ENCODE measurements around the gene HLF. TPM values are rescaled to one million over a fixed set of nuclear protein-coding genes. Genes with fewer than 3 reads are reported as not detected.
"Not testable (repeated sequence)": the region's sequence is repeated elsewhere in the genome, so short reads cannot be mapped to it uniquely, and the experiment has no call there.

HLF gene
- total and polyA plus RNA-seq, 5 donors: 17.0 to 56.6 (median 46.1) TPM

- H3K27ac ChIP-seq (ENCODE audit: low read length): no peak overlapping the region
- H3K27me3 ChIP-seq (ENCODE audit: control insufficient read depth, insufficient read depth): no peaks in the 10 kb centered on the region
- no peak overlapping the region for H3K4me3 ChIP-seq (ENCODE audit: low read length)
- H3K4me1 ChIP-seq (ENCODE audit: control insufficient read depth, insufficient read depth, low read length): no peaks in the 10 kb centered on the region
- no peaks in the 10 kb centered on the region for H3K9me3 ChIP-seq (ENCODE audit: control insufficient read depth, low read length)
- WGBS: 90% methylated on average over 7 of the region's 7 CpGs
- intact Hi-C loops (cut with DNase I): no loop called here
- no peak for ATAC-seq
- DNase-seq: no peak
Measured at GRCh38 chr17:55326030-55326429, 61.3 kb downstream of the HLF start.

GRCh38 chr17:55327225-55328088 is 62.7 kb downstream of the HLF start:
- no peaks in the 10 kb centered on the region for H3K27me3 ChIP-seq (ENCODE audit: control insufficient read depth, insufficient read depth)
- 67% methylated on average over 4 of the region's 4 CpGs for WGBS
- no peak for ATAC-seq
- no peak overlapping the region for H3K27ac ChIP-seq (ENCODE audit: low read length)
- DNase-seq: no peak
- intact Hi-C loops (cut with DNase I): no loop called here
- H3K4me1 ChIP-seq (ENCODE audit: control insufficient read depth, insufficient read depth, low read length): no peaks in the 10 kb centered on the region
- no peak overlapping the region for H3K4me3 ChIP-seq (ENCODE audit: low read length)
- no peaks in the 10 kb centered on the region for H3K9me3 ChIP-seq (ENCODE audit: control insufficient read depth, low read length)

- DNase-seq; intact Hi-C loops (cut with DNase I); H3K27me3 ChIP-seq (ENCODE audit: control insufficient read depth, insufficient read depth); H3K4me3 ChIP-seq (ENCODE audit: low read length); H3K9me3 ChIP-seq (ENCODE audit: control insufficient read depth, low read length); ATAC-seq; H3K27ac ChIP-seq (ENCODE audit: low read length); H3K4me1 ChIP-seq (ENCODE audit: control insufficient read depth, insufficient read depth, low read length): not testable (repeated sequence)
- WGBS: 79% methylated on average over 2 of the region's 2 CpGs
Measured at GRCh38 chr17:55328514-55328913, 63.8 kb downstream of the HLF start.

- WGBS: 91% methylated on average over 8 of the region's 8 CpGs
- H3K9me3 ChIP-seq (ENCODE audit: control insufficient read depth, low read length): no peaks in the 10 kb centered on the region
- no peak overlapping the region for H3K4me3 ChIP-seq (ENCODE audit: low read length)
- intact Hi-C loops (cut with DNase I): no loop called here
- DNase-seq (no peak), ATAC-seq (no peak)
- H3K4me1 ChIP-seq (ENCODE audit: control insufficient read depth, insufficient read depth, low read length): no peaks in the 10 kb centered on the region
- no peak overlapping the region for H3K27ac ChIP-seq (ENCODE audit: low read length)
- no peaks in the 10 kb centered on the region for H3K27me3 ChIP-seq (ENCODE audit: control insufficient read depth, insufficient read depth)
Measured at GRCh38 chr17:55330344-55330933, 65.7 kb downstream of the HLF start.

GRCh38 chr17:55332296-55333041 is 67.7 kb downstream of the HLF start:
- intact Hi-C loops (cut with DNase I): no loop called here
- H3K27ac ChIP-seq (ENCODE audit: low read length): no peak overlapping the region
- no peak for ATAC-seq
- whole genome bisulfite sequencing: 86% methylated on average over 15 of the region's 15 CpGs
- no peaks in the 10 kb centered on the region for H3K9me3 ChIP-seq (ENCODE audit: control insufficient read depth, low read length)
- H3K4me3 ChIP-seq (ENCODE audit: low read length): no peak overlapping the region
- H3K27me3 ChIP-seq (ENCODE audit: control insufficient read depth, insufficient read depth): no peaks in the 10 kb centered on the region
- no peak for DNase-seq
- no peaks in the 10 kb centered on the region for H3K4me1 ChIP-seq (ENCODE audit: control insufficient read depth, insufficient read depth, low read length)

GRCh38 chr17:55334285-55334684 is 69.5 kb downstream of the HLF start:
- no peak for ATAC-seq
- no peak overlapping the region for H3K4me3 ChIP-seq (ENCODE audit: low read length)
- no peaks in the 10 kb centered on the region for H3K27me3 ChIP-seq (ENCODE audit: control insufficient read depth, insufficient read depth)
- no peak overlapping the region for H3K27ac ChIP-seq (ENCODE audit: low read length)
- H3K9me3 ChIP-seq (ENCODE audit: control insufficient read depth, low read length): no peaks in the 10 kb centered on the region
- no peaks in the 10 kb centered on the region for H3K4me1 ChIP-seq (ENCODE audit: control insufficient read depth, insufficient read depth, low read length)
- WGBS: 65% methylated on average over 4 of the region's 4 CpGs
- intact Hi-C loops (cut with DNase I): no loop called here
- DNase-seq: no peak

GRCh38 chr17:55334881-55335540 is 70.3 kb downstream of the HLF start:
- H3K4me3 ChIP-seq (ENCODE audit: low read length): no peak overlapping the region
- no peaks in the 10 kb centered on the region for H3K27me3 ChIP-seq (ENCODE audit: control insufficient read depth, insufficient read depth)
- H3K27ac ChIP-seq (ENCODE audit: low read length): no peak overlapping the region
- no peaks in the 10 kb centered on the region for H3K4me1 ChIP-seq (ENCODE audit: control insufficient read depth, insufficient read depth, low read length)
- intact Hi-C loops (cut with DNase I): no loop called here
- no peaks in the 10 kb centered on the region for H3K9me3 ChIP-seq (ENCODE audit: control insufficient read depth, low read length)
- 64% methylated on average over 6 of the region's 6 CpGs for WGBS
- ATAC-seq (no peak), DNase-seq (no peak)

GRCh38 chr17:55335625-55336024 is 70.9 kb downstream of the HLF start:
- Histone ChIP-seq H3K4me1 (ENCODE audit: control insufficient read depth, insufficient read depth, low read length) (no peaks in the 10 kb centered on the region), H3K27ac (ENCODE audit: low read length) (no peak overlapping the region), H3K9me3 (ENCODE audit: control insufficient read depth, low read length) (no peaks in the 10 kb centered on the region), H3K4me3 (ENCODE audit: low read length) (no peak overlapping the region), H3K27me3 (ENCODE audit: control insufficient read depth, insufficient read depth) (no peaks in the 10 kb centered on the region)
- no peak for DNase-seq
- no peak for ATAC-seq
- intact Hi-C loops (cut with DNase I): no loop called here

GRCh38 chr17:55336426-55336825 is 71.7 kb downstream of the HLF start:
- Histone ChIP-seq H3K27me3 (ENCODE audit: control insufficient read depth, insufficient read depth) (no peaks in the 10 kb centered on the region), H3K9me3 (ENCODE audit: control insufficient read depth, low read length) (no peaks in the 10 kb centered on the region), H3K4me3 (ENCODE audit: low read length) (no peak overlapping the region), H3K4me1 (ENCODE audit: control insufficient read depth, insufficient read depth, low read length) (no peaks in the 10 kb centered on the region), H3K27ac (ENCODE audit: low read length) (no peak overlapping the region)
- DNase-seq: no peak
- 95% methylated on average over 2 of the region's 2 CpGs for WGBS
- ATAC-seq: no peak
- intact Hi-C loops (cut with DNase I): no loop called here

GRCh38 chr17:55340176-55340575 is 75.4 kb downstream of the HLF start:
- ATAC-seq (peak in 1 of 2 donors; percentile 67), DNase-seq (peak in 1 of 3 donors; percentile 58)
- Histone ChIP-seq H3K27me3 (ENCODE audit: control insufficient read depth, insufficient read depth) (no peaks in the 10 kb centered on the region), H3K27ac (ENCODE audit: low read length) (no peak overlapping the region), H3K4me1 (ENCODE audit: control insufficient read depth, insufficient read depth, low read length) (no peaks in the 10 kb centered on the region), H3K4me3 (ENCODE audit: low read length) (no peak overlapping the region), H3K9me3 (ENCODE audit: control insufficient read depth, low read length) (no peaks in the 10 kb centered on the region)
- intact Hi-C loops (cut with DNase I): loop anchor here in 1 of 4 donors (10.0 kb wide), 1 partner anchor 105 kb away; no protein-coding TSS in a partner anchor
- WGBS: 55% methylated on average over 3 of the region's 3 CpGs

Measured in right cardiac atrium (tissue), 5 donors.